Fibroblast of mammary gland (primary cell): ENCODE data around the gene MRPS15.

Experiments
- DNase-seq: peaks from one replicate; pipeline ENCODE4 v3.0.0-alpha.2; 2010; ENCODE audit warnings: low read depth
- H3K4me3 ChIP-seq: 2 replicates; pipeline ENCODE4 v1.5.1; 2011; ENCODE audit warnings: low read depth, mild to moderate bottlenecking, low read length, moderate library complexity; ENCODE audit not compliant: control insufficient read depth
- TF ChIP-seq, protein P1 (sequence below): conservative IDR thresholded peaks from 2 replicates; pipeline ENCODE4 v1.5.1; 2011; ENCODE audit warnings: low read depth, low read length, inconsistent platforms; ENCODE audit not compliant: control insufficient read depth, insufficient read depth

Gene MRPS15

DNA sequence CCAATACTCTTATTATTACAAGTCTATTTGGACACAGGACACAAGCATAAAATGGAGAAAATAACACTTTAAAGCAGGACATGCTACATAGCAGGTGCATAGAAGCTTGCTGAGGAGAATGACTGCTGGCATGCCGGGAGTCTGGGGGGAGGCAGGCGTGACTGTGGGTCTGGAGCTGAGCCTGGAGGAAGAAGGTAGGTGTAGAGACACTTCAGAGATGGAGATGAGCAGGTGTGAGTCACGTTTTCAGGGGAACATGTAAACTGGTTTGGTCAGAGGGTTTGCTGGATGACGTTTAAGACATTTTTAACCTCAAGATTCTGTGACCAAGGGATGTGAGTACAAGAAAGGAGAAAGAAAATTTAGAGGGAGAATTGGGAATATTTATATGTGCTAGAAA is 38.4 kb downstream of the MRPS15 start:
- TF ChIP-seq, protein P1, sequence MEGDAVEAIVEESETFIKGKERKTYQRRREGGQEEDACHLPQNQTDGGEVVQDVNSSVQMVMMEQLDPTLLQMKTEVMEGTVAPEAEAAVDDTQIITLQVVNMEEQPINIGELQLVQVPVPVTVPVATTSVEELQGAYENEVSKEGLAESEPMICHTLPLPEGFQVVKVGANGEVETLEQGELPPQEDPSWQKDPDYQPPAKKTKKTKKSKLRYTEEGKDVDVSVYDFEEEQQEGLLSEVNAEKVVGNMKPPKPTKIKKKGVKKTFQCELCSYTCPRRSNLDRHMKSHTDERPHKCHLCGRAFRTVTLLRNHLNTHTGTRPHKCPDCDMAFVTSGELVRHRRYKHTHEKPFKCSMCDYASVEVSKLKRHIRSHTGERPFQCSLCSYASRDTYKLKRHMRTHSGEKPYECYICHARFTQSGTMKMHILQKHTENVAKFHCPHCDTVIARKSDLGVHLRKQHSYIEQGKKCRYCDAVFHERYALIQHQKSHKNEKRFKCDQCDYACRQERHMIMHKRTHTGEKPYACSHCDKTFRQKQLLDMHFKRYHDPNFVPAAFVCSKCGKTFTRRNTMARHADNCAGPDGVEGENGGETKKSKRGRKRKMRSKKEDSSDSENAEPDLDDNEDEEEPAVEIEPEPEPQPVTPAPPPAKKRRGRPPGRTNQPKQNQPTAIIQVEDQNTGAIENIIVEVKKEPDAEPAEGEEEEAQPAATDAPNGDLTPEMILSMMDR: no peak
- peak; percentile 20 for DNase-seq
- no peak overlapping the region for H3K4me3 ChIP-seq

DNA sequence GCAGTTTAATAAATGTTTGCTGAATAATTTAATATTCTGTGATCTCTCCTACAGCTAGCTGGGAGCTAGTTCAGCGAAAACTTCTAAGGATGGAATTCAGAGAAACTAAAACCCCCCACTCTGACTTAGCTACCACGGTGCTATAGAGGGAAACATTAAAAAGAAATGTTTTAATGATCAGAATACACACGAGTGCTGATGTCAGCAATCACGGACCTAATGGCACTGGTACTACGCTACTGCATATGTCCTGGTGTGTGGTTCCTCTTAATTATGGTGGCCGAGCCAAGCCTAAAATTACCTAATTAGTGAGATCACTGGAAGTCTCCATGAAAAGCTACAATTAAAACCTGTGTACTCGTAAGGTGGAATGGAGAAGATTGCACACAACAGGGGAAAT is 42.5 kb downstream of the MRPS15 start:
- DNase-seq: no peak
- no peak overlapping the region for H3K4me3 ChIP-seq
- TF ChIP-seq, protein P1: no peak

DNA sequence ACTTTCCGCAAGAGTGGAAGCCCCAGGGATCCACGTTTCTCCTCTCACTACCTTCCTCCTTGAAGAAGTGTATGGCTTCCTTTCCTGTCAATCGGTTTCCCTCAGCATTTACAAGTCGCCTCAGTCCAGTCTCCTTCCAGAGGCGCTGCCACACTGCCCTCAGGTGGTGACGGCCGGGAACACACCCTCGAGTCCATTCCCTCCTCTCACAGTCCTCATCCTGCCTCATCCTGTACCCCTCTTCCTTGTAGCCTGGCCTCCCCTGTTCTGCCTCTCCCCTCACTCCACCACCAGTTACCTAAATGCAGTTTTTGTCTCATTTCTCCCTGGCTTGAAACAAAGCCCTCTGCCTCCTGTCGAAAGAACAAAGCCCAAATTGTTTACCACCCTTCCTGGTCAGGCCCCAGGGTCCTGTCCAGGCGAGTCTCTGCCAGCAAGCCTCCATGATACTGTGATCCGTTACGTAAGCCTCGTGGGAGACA is 43.3 kb downstream of the MRPS15 start:
- TF ChIP-seq, protein P1: peak; percentile 97

DNA sequence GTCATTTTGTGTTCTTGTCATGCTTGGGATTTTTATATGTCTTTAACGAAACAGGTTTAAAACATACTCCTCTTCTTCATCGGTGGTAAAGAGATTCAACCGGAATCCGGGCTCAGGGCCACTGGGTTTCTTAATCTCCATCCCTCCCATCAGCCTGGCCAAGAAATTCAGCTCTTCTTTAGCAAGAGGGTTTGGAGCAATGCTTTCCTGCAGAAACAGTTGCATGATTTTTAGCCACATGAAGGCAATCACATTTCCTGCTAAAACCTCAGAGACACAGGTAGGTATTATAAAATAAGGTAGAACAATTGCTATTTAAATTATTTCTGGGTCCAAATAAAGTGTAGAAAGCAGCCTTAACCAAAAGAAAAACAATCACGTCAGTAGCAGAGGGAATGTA is 43.8 kb downstream of the MRPS15 start:
- no peak overlapping the region for H3K4me3 ChIP-seq
- TF ChIP-seq, protein P1: no peak
- peak; percentile 57 for DNase-seq

More for the DNA sequence above, 43.3 kb downstream of the MRPS15 start:
- peak; percentile 83 for DNase-seq
- no peak overlapping the region for H3K4me3 ChIP-seq

DNA sequence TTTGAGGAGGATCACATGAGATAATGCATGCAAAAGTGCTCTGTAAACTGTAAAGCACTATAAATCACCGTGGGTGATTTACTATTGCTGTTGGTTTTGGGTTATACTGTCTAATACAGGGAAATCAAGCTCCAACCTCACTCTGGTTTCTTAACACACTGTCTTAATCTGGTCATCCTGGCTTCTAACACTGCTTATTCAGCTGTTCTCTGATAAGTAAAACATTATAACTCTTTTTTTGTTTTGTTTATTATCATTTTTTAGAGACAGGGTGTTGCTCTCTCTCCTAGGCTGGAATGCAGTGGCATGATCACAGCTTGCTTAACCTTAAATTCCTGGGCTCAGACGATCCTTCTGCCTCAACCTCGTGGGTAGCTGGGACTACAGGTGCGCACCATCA is 44.6 kb downstream of the MRPS15 start:
- H3K4me3 ChIP-seq: no peak overlapping the region
- DNase-seq: no peak
- TF ChIP-seq, protein P1: no peak

DNA sequence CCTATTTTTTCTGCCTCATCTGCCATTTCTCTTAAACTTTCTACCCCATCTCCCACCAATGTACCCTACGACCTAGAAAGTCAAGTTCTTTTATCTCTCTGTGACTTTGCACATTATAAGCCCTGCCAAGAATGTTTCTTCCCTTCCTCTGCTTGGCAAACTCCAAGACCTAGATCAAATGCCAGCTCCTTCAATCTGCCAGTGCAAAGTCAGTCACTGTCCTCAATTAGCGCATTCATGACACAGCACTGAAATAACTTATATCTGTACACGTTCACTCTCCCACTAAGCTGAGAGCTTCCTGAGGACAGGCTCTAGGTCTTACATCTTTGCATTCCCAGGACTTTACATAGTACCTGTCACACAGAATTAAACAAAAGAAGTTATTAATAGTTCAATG is 45.0 kb downstream of the MRPS15 start:
- TF ChIP-seq, protein P1: no peak
- DNase-seq: no peak
- no peak overlapping the region for H3K4me3 ChIP-seq

DNA sequence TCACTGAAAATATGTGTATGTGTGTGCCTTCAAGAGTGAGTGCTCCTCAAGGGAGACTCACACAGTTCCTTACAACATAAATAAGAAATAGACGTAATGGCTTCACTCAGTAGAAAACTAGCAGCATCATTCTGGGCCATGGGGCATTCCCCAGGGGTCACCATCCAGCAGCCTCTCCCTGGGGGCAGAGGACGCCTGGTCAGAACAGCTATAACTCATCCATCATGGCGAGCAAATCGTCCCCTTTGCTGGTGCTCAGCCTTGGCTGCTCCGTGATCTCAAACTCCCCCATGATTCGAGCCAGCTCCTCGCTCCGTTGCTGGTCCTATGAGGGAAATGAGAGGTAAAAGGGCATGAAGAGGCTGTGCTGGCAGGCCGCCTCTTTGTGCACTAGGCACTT is 46.3 kb downstream of the MRPS15 start:
- no peak overlapping the region for H3K4me3 ChIP-seq
- TF ChIP-seq, protein P1: no peak
- no peak for DNase-seq
